Naive thymus-derived CD4-positive, alpha-beta T cell (primary cell): ENCODE measurements around the gene PSMB8. TPM values are rescaled to one million over a fixed set of nuclear protein-coding genes. Genes with fewer than 3 reads are reported as not detected.

Experiments used
- ATAC-seq: fragments of 150-1000 bp; cut with Tn5 transposase; 2 replicates; pipeline ENCODE4 v1.10.0; 2021; ENCODE audit warnings: mild to moderate bottlenecking, moderate library complexity
- CTCF ChIA-PET: fragments of 350-600 bp; sonication (Branson Sonifier 250); formaldehyde crosslinking; loops from one replicate; lab custom pipeline; 2021; ENCODE audit warnings: antibody characterized with exemption; lab: Charles Lee
- POLR2A ChIA-PET: fragments of 350-600 bp; sonication (Branson Sonifier 250); formaldehyde crosslinking; loops from one replicate; lab custom pipeline; 2021; ENCODE audit warnings: antibody characterized with exemption, inconsistent platforms; lab: Charles Lee
- DNase-seq, 9 donors: peaks; one replicate each; pipeline versions ENCODE4 v3.0.0 to v3.0.0-alpha.2; 2020 to 2022; ENCODE audit warnings: mixed read lengths in 1 of 9
- H3K27ac ChIP-seq: one replicate; pipeline ENCODE4 v1.7.0; 2013; ENCODE audit warnings: mild to moderate bottlenecking, low read depth, low read length, moderate library complexity
- H3K27me3 ChIP-seq, 2 donors: one replicate each; pipeline ENCODE4 v1.7.0; 2013; ENCODE audit warnings: low read length in 2 of 2, mild to moderate bottlenecking in 2 of 2, moderate library complexity in 2 of 2; ENCODE audit not compliant: control insufficient read depth in 2 of 2, insufficient read depth in 2 of 2
- H3K36me3 ChIP-seq, 3 experiments: 1 replicate in 2 of 3; 2 replicates in 1 of 3; pipeline ENCODE4 v1.7.0; 2013; ENCODE audit warnings: low read length in 3 of 3, mild to moderate bottlenecking in 3 of 3, moderate library complexity in 1 of 3; ENCODE audit not compliant: insufficient read depth in 3 of 3, control insufficient read depth in 2 of 3
- H3K4me1 ChIP-seq, 2 donors: one replicate each; pipeline ENCODE4 v1.7.0; 2013; ENCODE audit warnings: low read length in 2 of 2, mild to moderate bottlenecking in 2 of 2, moderate library complexity in 1 of 2; ENCODE audit not compliant: control insufficient read depth in 2 of 2, insufficient read depth in 2 of 2
- H3K4me3 ChIP-seq: 2 replicates; pipeline ENCODE4 v1.7.0; 2013; ENCODE audit warnings: mild to moderate bottlenecking, low read length
- H3K9me3 ChIP-seq, 3 experiments: 1 replicate in 2 of 3; 2 replicates in 1 of 3; pipeline ENCODE4 v1.7.0; 2013; ENCODE audit warnings: low read length in 3 of 3; ENCODE audit not compliant: control insufficient read depth in 2 of 3
- H3K27ac Mint-ChIP-seq, 9 donors: one replicate each; pipeline ENCODE4 v1.8.0; 2020 to 2022; ENCODE audit warnings: mixed read lengths in 9 of 9, mild to moderate bottlenecking in 8 of 9, moderate library complexity in 5 of 9, inconsistent platforms in 2 of 9
- H3K27me3 Mint-ChIP-seq, 5 donors: one replicate each; pipeline ENCODE4 v1.8.0; 2021 to 2022; ENCODE audit warnings: mixed read lengths in 5 of 5, mild to moderate bottlenecking in 1 of 5
- H3K36me3 Mint-ChIP-seq, 5 donors: one replicate each; pipeline ENCODE4 v1.8.0; 2020 to 2022; ENCODE audit warnings: mixed read lengths in 5 of 5, mild to moderate bottlenecking in 3 of 5, inconsistent platforms in 1 of 5
- H3K4me1 Mint-ChIP-seq, 7 donors: one replicate each; pipeline ENCODE4 v1.8.0; 2020 to 2022; ENCODE audit warnings: mixed read lengths in 7 of 7, mild to moderate bottlenecking in 3 of 7, inconsistent platforms in 1 of 7
- H3K4me3 Mint-ChIP-seq, 10 donors: one replicate each; pipeline ENCODE4 v1.8.0; 2020 to 2022; ENCODE audit warnings: mild to moderate bottlenecking in 10 of 10, mixed read lengths in 10 of 10, moderate library complexity in 6 of 10, inconsistent platforms in 2 of 10
- H3K9me3 Mint-ChIP-seq, 11 donors: one replicate each; pipeline ENCODE4 v1.8.0; 2020 to 2022; ENCODE audit warnings: mixed read lengths in 11 of 11, mild to moderate bottlenecking in 4 of 11, inconsistent platforms in 1 of 11, moderate library complexity in 1 of 11
- intact Hi-C, 2 donors: fragments of 100-400 bp; cut with micrococcal nuclease; formaldehyde crosslinking; loops; one replicate each; pipeline ENCODE4 v1.15.1; 2023
- polyA plus RNA-seq, 2 donors: library from polyadenylated mRNA; unstranded; fragments of 300-500 nt; fragmentation: Illumina TruSeq; gene quantifications; one replicate each; pipeline ENCODE4 v1.2.3, GENCODE V29; 2021
- total RNA-seq, 6 experiments: library from RNA in 5 of 6; stranded (reverse) in 5 of 6; gene quantifications; 1 replicate in 5 of 6; 2 replicates in 1 of 6; pipeline ENCODE4 v1.2.3 and lab custom pipeline; 2021 to 2026

PSMB8 gene
- total and polyA plus RNA-seq, 7 experiments from 2014 or later = 111 to 419 (median 146) TPM

DNA sequence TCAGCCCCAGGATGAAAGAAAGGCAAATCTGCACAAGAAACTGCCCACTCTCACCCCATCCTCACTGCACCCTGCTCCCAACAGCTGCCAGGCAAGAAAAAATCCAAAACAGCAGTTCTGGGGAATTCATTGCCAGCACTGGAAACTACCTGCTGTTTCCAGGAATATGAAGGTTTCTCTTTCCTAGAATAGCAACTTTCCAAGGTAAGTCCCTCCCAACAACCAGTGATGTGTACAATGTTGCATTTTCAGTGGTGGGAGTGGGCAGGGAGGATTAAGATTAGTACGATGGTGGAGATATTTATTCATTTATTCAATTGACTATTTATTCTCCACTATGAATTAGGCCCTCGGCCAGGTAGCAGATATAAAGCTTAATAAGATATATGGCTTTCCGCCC lies 16.8 kb downstream of the PSMB8 start:
- Histone ChIP-seq H3K27ac (no peak overlapping the region), H3K4me3 (no peak overlapping the region), H3K27me3 (no peaks in the 10 kb centered on the region), H3K4me1 (no peaks in the 10 kb centered on the region), H3K36me3 (peaks cover 12 to 43% (median 22%) of the 10 kb centered on the region in 3 experiments), H3K9me3 (no peaks in the 10 kb centered on the region)
- no peaks in the 10 kb centered on the region for H3K27me3 Mint-ChIP-seq
- H3K36me3 Mint-ChIP-seq = peaks cover 6 to 42% (median 18%) of the 10 kb centered on the region in 5 donors
- peaks cover 0 to 46% (median 6%) of the 10 kb centered on the region in 7 donors for H3K4me1 Mint-ChIP-seq
- no peak for DNase-seq
- H3K4me3 Mint-ChIP-seq = no peak overlapping the region
- POLR2A ChIA-PET = interaction anchor here (0.9 to 1.8 kb wide), 7 partner anchors 11 to 145 kb away, joined by 3 to 7 read pairs (median 4); partner anchors contain the start of genes PSMB8, PSMB9, TAP1 and TAP2
- H3K9me3 Mint-ChIP-seq = no peaks in the 10 kb centered on the region
- intact Hi-C loops = no loop called here
- CTCF ChIA-PET = interaction anchor here (0.6 to 6.5 kb wide), 5 partner anchors 11 to 190 kb away, joined by 3 to 62 read pairs (median 8); partner anchors contain the start of gene TAP2
- H3K27ac Mint-ChIP-seq = peak overlapping the region in 6 of 9 donors; percentile 4 to 72 (median 40)
- ATAC-seq = no peak

GRCh38 chr6:32825966-32826365 lies 17.9 kb downstream of the PSMB8 start:
- H3K9me3 Mint-ChIP-seq = no peaks in the 10 kb centered on the region
- Histone ChIP-seq H3K36me3 (peaks cover 1 to 33% (median 18%) of the 10 kb centered on the region in 3 experiments), H3K4me3 (no peak overlapping the region), H3K9me3 (no peaks in the 10 kb centered on the region), H3K27ac (no peak overlapping the region), H3K4me1 (no peaks in the 10 kb centered on the region), H3K27me3 (no peaks in the 10 kb centered on the region)
- H3K27ac Mint-ChIP-seq = peak overlapping the region in 4 of 9 donors; percentile 13 to 43 (median 30)
- POLR2A ChIA-PET = interaction anchor here (0.9 to 1.5 kb wide), 5 partner anchors 12 to 146 kb away, joined by 3 to 7 read pairs (median 3); partner anchors contain the start of genes PSMB8, PSMB9, TAP1 and TAP2
- no peaks in the 10 kb centered on the region for H3K27me3 Mint-ChIP-seq
- peaks cover 0 to 34% (median 16%) of the 10 kb centered on the region in 5 donors for H3K36me3 Mint-ChIP-seq
- CTCF ChIA-PET = interaction anchor here (1.3 to 6.5 kb wide), 2 partner anchors 42 to 66 kb away, joined by 3 to 62 read pairs; no protein-coding TSS in a partner anchor
- H3K4me3 Mint-ChIP-seq = no peak overlapping the region
- H3K4me1 Mint-ChIP-seq = peaks cover 0 to 40% (median 4%) of the 10 kb centered on the region in 7 donors
- peak in 1 of 9 donors; percentile 14 for DNase-seq
- no peak for ATAC-seq
- intact Hi-C loops = loop anchor here in 1 of 2 donors (1.0 kb wide), 1 partner anchor 42 kb away; no protein-coding TSS in a partner anchor

DNA sequence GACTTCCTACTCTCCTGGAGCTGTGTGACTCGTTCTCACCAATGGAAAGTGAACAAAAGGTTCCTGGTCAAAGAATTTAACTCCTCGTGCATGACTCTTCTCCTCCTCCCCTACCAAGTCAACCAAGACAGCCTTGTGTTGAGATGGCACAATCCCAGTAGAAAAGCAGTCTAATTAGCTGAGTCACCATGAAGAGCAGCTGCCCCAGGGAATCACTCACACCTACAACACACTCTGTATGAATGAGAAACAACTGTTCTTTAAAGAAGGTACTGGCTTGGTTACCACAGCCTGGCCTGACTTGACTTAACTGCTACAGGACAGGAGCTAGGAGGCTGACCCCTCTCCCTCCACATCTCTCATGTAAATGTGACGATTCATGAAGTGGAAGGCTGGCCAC lies 24.1 kb downstream of the PSMB8 start:
- H3K27me3 Mint-ChIP-seq = no peaks in the 10 kb centered on the region
- H3K27ac Mint-ChIP-seq = no peak overlapping the region
- CTCF ChIA-PET = interaction anchor here (2.0 kb wide), 1 partner anchor 48 kb away, joined by 6 read pairs; no protein-coding TSS in a partner anchor
- H3K4me1 ChIP-seq = no peaks in the 10 kb centered on the region
- no peaks in the 10 kb centered on the region for H3K9me3 ChIP-seq
- no peak overlapping the region for H3K27ac ChIP-seq
- no peaks in the 10 kb centered on the region for H3K36me3 ChIP-seq
- H3K36me3 Mint-ChIP-seq = peaks cover 0 to 9% (median under 1%) of the 10 kb centered on the region in 5 donors
- intact Hi-C loops = no loop called here
- no peak overlapping the region for H3K4me3 Mint-ChIP-seq
- DNase-seq = no peak
- no peaks in the 10 kb centered on the region for H3K27me3 ChIP-seq
- no peak for ATAC-seq
- H3K4me1 Mint-ChIP-seq = peaks cover 0 to 12% (median 5%) of the 10 kb centered on the region in 7 donors
- H3K4me3 ChIP-seq = no peak overlapping the region
- H3K9me3 Mint-ChIP-seq = no peaks in the 10 kb centered on the region
- POLR2A ChIA-PET = no interaction called here

- H3K27me3 Mint-ChIP-seq = no peaks in the 10 kb centered on the region
- H3K9me3 Mint-ChIP-seq = no peaks in the 10 kb centered on the region
- ChIA-PET CTCF (interaction anchor here (0.6 kb wide), 1 partner anchor 33 kb away, joined by 5 read pairs; no protein-coding TSS in a partner anchor), POLR2A (no interaction called here)
- no peak overlapping the region for H3K4me3 ChIP-seq
- H3K4me1 ChIP-seq = no peaks in the 10 kb centered on the region
- ATAC-seq (no peak), DNase-seq (no peak)
- peaks cover 0 to 12% (median 5%) of the 10 kb centered on the region in 7 donors for H3K4me1 Mint-ChIP-seq
- no peak overlapping the region for H3K4me3 Mint-ChIP-seq
- H3K27ac ChIP-seq = no peak overlapping the region
- intact Hi-C loops = no loop called here
- H3K9me3 ChIP-seq = no peaks in the 10 kb centered on the region
- H3K36me3 ChIP-seq = no peaks in the 10 kb centered on the region
- H3K27ac Mint-ChIP-seq = no peak overlapping the region
- H3K36me3 Mint-ChIP-seq = peaks cover 0 to 17% (median 5%) of the 10 kb centered on the region in 5 donors
- no peaks in the 10 kb centered on the region for H3K27me3 ChIP-seq
These were observed 25.0 kb downstream of the PSMB8 start for GRCh38 chr6:32818867-32819266.

- H3K27ac ChIP-seq = no peak within 1 kb of the TSS
- Mint-ChIP-seq H3K4me3 (no peak within 1 kb of the TSS), H3K27ac (peak within 1 kb of the TSS in 1 of 9 donors; percentile 30), H3K9me3 (no peaks in the 10 kb centered on the region), H3K27me3 (no peaks in the 10 kb centered on the region), H3K4me1 (peaks cover 0 to 12% (median 5%) of the 10 kb centered on the region in 7 donors), H3K36me3 (peaks cover 0 to 27% (median 6%) of the 10 kb centered on the region in 5 donors)
- ChIA-PET CTCF (no interaction called here), POLR2A (interaction anchor here (0.8 kb wide), 1 partner anchor 52 kb away, joined by 3 read pairs; no protein-coding TSS in a partner anchor)
- no peaks in the 10 kb centered on the region for H3K27me3 ChIP-seq
- no peak within 1 kb of the TSS for H3K4me3 ChIP-seq
- DNase-seq (peak in 3 of 9 donors; percentile 9 to 33 (median 33)), ATAC-seq (peak; percentile 74)
- H3K36me3 ChIP-seq = no peaks in the 10 kb centered on the region
- H3K4me1 ChIP-seq = no peaks in the 10 kb centered on the region
- no peaks in the 10 kb centered on the region for H3K9me3 ChIP-seq
- intact Hi-C loops = no loop called here
These were observed 27.1 kb downstream of the PSMB8 start, which contains the start of gene HLA-DOB for GRCh38 chr6:32816746-32817204. HLA-DOB (minus strand) TSS chr6:32817002; CDS start chr6:32816951, 51 bp downstream.

- intact Hi-C loops = no loop called here
- Mint-ChIP-seq H3K27ac (no peak overlapping the region), H3K36me3 (peaks cover 0 to 27% (median 6%) of the 10 kb centered on the region in 5 donors), H3K4me3 (no peak overlapping the region), H3K9me3 (no peaks in the 10 kb centered on the region), H3K4me1 (peaks cover 0 to 12% (median 5%) of the 10 kb centered on the region in 7 donors), H3K27me3 (no peaks in the 10 kb centered on the region)
- Histone ChIP-seq H3K9me3 (no peaks in the 10 kb centered on the region), H3K27me3 (no peaks in the 10 kb centered on the region), H3K36me3 (no peaks in the 10 kb centered on the region), H3K4me3 (no peak overlapping the region), H3K4me1 (no peaks in the 10 kb centered on the region), H3K27ac (no peak overlapping the region)
- ChIA-PET POLR2A (interaction anchor here (0.7 kb wide), 1 partner anchor 59 kb away, joined by 3 read pairs; no protein-coding TSS in a partner anchor), CTCF (no interaction called here)
- DNase-seq (no peak), ATAC-seq (peak; percentile 27)
These were observed 27.9 kb downstream of the PSMB8 start for GRCh38 chr6:32815996-32816395.
